Measurements from ENCODE around the gene DNAH10.

DNA sequence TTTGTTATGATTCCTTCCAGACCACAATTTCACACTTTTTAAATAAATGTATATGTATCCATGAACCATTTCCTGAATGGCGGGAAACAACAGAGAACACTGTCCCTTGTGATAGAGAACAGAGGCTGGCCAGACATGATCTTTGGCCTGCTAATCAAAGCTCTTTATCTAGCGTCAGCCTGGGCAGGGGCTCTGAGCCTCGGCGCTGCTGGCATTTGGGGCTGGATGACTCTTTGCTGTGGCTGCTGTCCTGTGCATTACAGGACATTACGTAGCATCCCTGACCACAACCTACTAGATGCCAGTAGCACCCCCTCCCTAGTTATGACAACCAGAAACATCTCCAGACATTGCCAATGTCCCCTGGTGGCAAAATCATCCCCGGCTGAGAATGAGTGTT, 77.7 kb downstream of the DNAH10 start:
- TF ChIP-seq, protein P1, sequence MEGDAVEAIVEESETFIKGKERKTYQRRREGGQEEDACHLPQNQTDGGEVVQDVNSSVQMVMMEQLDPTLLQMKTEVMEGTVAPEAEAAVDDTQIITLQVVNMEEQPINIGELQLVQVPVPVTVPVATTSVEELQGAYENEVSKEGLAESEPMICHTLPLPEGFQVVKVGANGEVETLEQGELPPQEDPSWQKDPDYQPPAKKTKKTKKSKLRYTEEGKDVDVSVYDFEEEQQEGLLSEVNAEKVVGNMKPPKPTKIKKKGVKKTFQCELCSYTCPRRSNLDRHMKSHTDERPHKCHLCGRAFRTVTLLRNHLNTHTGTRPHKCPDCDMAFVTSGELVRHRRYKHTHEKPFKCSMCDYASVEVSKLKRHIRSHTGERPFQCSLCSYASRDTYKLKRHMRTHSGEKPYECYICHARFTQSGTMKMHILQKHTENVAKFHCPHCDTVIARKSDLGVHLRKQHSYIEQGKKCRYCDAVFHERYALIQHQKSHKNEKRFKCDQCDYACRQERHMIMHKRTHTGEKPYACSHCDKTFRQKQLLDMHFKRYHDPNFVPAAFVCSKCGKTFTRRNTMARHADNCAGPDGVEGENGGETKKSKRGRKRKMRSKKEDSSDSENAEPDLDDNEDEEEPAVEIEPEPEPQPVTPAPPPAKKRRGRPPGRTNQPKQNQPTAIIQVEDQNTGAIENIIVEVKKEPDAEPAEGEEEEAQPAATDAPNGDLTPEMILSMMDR (IDR thresholded peaks at IDR 0.05; ENCODE audit: insufficient read depth, low read depth, low read length) = no peak
- TF ChIP-seq EZH2 (IDR thresholded peaks at IDR 0.05; ENCODE audit: insufficient read depth, low read length) = no peak

Measured in astrocyte (in vitro differentiated cells and primary cell).